Suprapubic skin (tissue), 3 donors: ENCODE measurements around the gene KLHDC8A.

Experiments used
- POLR2A ChIP-seq, 2 donors: fragments of 450-650 bp; IDR thresholded peaks; one replicate each; pipeline ENCODE4 v1.6.1; 2017; ENCODE audit warnings: antibody characterized with exemption in 2 of 2, mild to moderate bottlenecking in 2 of 2, moderate library complexity in 2 of 2
- TF ChIP-seq, protein P1 (sequence below), 2 donors: fragments of 200-600 bp in 1 of 2; fragments of 450-650 bp in 1 of 2; sonication (generic) in 1 of 2; IDR thresholded peaks; one replicate each; pipeline ENCODE4 v1.5.1; 2016 to 2019; ENCODE audit warnings: antibody characterized with exemption in 2 of 2, mild to moderate bottlenecking in 1 of 2, moderate library complexity in 1 of 2

DNA sequence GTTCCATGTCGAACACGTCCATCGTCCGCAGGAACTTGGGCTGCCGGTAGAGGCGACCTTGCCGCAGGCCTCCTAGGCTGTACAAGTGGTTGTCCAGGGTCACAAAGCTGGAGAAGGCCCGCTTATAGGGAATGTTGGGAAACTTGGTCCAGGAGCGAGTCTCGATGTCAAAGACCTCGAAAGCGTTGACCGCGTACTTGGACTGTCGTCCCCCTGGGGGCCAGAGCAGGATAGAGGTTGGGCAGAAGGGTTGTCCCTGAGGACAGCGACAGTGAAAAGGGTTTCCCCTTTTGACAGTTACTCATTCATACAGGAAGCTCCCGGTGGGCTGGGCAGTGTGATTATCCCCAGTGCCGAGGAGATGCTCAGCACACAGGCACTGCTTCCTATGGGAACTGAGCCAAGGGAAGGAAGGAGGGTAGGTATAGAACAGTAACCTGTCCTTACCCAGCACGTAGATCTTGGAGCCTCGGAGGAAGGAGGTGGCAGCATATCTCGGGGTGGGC is 17.5 kb downstream of the KLHDC8A start:
- TF ChIP-seq, protein P1, sequence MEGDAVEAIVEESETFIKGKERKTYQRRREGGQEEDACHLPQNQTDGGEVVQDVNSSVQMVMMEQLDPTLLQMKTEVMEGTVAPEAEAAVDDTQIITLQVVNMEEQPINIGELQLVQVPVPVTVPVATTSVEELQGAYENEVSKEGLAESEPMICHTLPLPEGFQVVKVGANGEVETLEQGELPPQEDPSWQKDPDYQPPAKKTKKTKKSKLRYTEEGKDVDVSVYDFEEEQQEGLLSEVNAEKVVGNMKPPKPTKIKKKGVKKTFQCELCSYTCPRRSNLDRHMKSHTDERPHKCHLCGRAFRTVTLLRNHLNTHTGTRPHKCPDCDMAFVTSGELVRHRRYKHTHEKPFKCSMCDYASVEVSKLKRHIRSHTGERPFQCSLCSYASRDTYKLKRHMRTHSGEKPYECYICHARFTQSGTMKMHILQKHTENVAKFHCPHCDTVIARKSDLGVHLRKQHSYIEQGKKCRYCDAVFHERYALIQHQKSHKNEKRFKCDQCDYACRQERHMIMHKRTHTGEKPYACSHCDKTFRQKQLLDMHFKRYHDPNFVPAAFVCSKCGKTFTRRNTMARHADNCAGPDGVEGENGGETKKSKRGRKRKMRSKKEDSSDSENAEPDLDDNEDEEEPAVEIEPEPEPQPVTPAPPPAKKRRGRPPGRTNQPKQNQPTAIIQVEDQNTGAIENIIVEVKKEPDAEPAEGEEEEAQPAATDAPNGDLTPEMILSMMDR (IDR thresholded peaks at IDR 0.05) = no peak
- no peak for TF ChIP-seq POLR2A (IDR thresholded peaks at IDR 0.05)
